NCI-H82 treated with DMSO at 0.1 percent for 48 hours (cell line): ENCODE measurements around the gene ANP32B.
A peak's percentile ranks its signal among the peaks of the same experiment; 100 is the strongest.
"Not testable (repeated sequence)": the region's sequence is repeated elsewhere in the genome, so short reads cannot be mapped to it uniquely, and the experiment has no call there.

Source experiments
- DNase-seq: peaks from one replicate; lab custom pipeline; 2025; ENCODE audit not compliant: unreplicated experiment; lab: John Stamatoyannopoulos, UW

Gene ANP32B

GRCh38 chr9:97962575-97962974 lies 20.6 kb upstream of the ANP32B start:
- DNase-seq: no peak

GRCh38 chr9:97963232-97963631 lies 19.9 kb upstream of the ANP32B start:
- no peak for DNase-seq

GRCh38 chr9:97964901-97965300 lies 18.2 kb upstream of the ANP32B start:
- no peak for DNase-seq

GRCh38 chr9:97966493-97966892 lies 16.6 kb upstream of the ANP32B start:
- DNase-seq: no peak

GRCh38 chr9:97969014-97969413 lies 14.1 kb upstream of the ANP32B start:
- no peak for DNase-seq

- DNase-seq: no peak
Measured at GRCh38 chr9:97970165-97970564, 13.0 kb upstream of the ANP32B start.

- DNase-seq: no peak
Measured at GRCh38 chr9:97972753-97973152, 10.4 kb upstream of the ANP32B start.

GRCh38 chr9:97975376-97975775 lies 7.8 kb upstream of the ANP32B start:
- no peak for DNase-seq

- DNase-seq: not testable (repeated sequence)
Measured at GRCh38 chr9:97976633-97977032, 6.5 kb upstream of the ANP32B start.

GRCh38 chr9:97978371-97979130 lies 4.6 kb upstream of the ANP32B start:
- peak; percentile 80 for DNase-seq

GRCh38 chr9:97979788-97980478 lies 3.2 kb upstream of the ANP32B start:
- peak; percentile 23 for DNase-seq

- no peak for DNase-seq
Measured at GRCh38 chr9:97980479-97980803, 2.7 kb upstream of the ANP32B start.

GRCh38 chr9:97980918-97981845 lies 2.0 kb upstream of the ANP32B start:
- peak; percentile 18 for DNase-seq

GRCh38 chr9:97981846-97982682 lies 1.1 kb upstream of the ANP32B start:
- peak; percentile 8 for DNase-seq

GRCh38 chr9:97983589-97984187 lies 547 bp downstream of the ANP32B start:
- no peak for DNase-seq

GRCh38 chr9:97984188-97985057 lies 1.3 kb downstream of the ANP32B start:
- DNase-seq: peak; percentile 15

- DNase-seq: no peak
Measured at GRCh38 chr9:97985058-97985861, 2.1 kb downstream of the ANP32B start.

- no peak for DNase-seq
Measured at GRCh38 chr9:97987487-97987886, 4.3 kb downstream of the ANP32B start.

GRCh38 chr9:97990259-97990658 lies 7.1 kb downstream of the ANP32B start:
- DNase-seq: no peak
